ENCODE results near the gene DCAF7. TPM values are rescaled to one million over a fixed set of nuclear protein-coding genes. Genes with fewer than 3 reads are reported as not detected.

Gene DCAF7
- total RNA-seq, 1 donor from 2014 or later, result 9.5 TPM

DNA sequence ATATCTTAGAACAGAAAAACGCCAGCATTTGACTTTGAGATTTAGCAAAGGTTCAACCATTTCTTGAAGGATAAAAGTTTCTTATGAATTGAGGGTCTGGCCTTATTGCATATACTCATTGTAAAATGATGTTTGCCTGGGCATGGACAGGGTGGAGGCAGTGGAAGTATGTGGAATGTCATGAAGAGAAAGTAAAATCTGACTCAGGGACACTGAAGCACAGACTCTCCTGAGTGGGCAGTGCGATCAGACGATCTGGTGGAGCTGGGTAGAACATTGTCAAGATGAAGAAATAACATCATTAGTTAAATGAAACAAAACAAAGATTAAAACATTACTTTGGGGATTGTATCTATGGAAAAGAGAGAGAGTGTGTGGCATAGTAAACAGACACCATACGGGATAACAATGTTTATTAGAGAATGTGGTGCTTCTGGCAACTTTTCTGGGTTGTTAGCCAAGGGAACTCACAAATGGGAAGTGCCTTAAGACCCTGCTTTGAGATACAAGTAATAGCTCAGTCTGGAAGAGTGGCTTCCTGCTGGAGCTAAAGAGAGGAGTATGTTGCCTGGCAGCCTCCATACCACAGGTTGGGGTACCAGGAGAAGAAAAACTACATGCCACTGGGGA, 76.4 kb downstream of the DCAF7 start:
- Histone ChIP-seq H3K4me3 (ENCODE audit: low read depth, low read length) (no peak overlapping the region), H3K36me3 (ENCODE audit: control insufficient read depth, insufficient read depth, low read length) (no peaks in the 10 kb centered on the region), H3K27me3 (ENCODE audit: control insufficient read depth, insufficient read depth, low read length) (no peaks in the 10 kb centered on the region)
- TF ChIP-seq, protein P1, sequence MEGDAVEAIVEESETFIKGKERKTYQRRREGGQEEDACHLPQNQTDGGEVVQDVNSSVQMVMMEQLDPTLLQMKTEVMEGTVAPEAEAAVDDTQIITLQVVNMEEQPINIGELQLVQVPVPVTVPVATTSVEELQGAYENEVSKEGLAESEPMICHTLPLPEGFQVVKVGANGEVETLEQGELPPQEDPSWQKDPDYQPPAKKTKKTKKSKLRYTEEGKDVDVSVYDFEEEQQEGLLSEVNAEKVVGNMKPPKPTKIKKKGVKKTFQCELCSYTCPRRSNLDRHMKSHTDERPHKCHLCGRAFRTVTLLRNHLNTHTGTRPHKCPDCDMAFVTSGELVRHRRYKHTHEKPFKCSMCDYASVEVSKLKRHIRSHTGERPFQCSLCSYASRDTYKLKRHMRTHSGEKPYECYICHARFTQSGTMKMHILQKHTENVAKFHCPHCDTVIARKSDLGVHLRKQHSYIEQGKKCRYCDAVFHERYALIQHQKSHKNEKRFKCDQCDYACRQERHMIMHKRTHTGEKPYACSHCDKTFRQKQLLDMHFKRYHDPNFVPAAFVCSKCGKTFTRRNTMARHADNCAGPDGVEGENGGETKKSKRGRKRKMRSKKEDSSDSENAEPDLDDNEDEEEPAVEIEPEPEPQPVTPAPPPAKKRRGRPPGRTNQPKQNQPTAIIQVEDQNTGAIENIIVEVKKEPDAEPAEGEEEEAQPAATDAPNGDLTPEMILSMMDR (IDR thresholded peaks at IDR 0.05; ENCODE audit: insufficient read depth, low read length, severe bottlenecking), result no peak
- DNase-seq (ENCODE audit: low read depth) (no peak), FAIRE-seq (no peak)

DNA sequence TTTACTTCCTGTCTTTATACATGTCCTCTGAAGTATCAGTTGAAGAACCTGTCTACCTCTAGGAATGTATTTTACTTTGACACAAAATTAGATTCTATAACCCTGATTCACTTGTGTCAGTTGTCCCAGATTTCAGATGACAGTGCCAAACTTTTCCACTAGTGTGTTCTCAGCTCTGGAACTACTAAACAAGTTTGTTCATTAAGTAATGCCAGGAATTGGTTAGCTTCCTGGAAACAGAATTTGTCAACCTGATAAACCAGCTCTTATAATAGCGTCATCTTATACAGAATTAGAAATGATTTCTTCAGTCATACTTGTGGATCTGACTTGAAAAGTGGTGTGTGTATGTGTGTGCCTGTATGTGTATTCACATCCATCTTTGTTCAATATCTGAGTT, 79.3 kb downstream of the DCAF7 start:
- DNase-seq (ENCODE audit: low read depth) (peak; percentile 42), FAIRE-seq (no peak)
- no peak overlapping the region for H3K4me3 ChIP-seq (ENCODE audit: low read depth, low read length)
- no peaks in the 10 kb centered on the region for H3K27me3 ChIP-seq (ENCODE audit: control insufficient read depth, insufficient read depth, low read length)
- TF ChIP-seq, protein P1 (IDR thresholded peaks at IDR 0.05; ENCODE audit: insufficient read depth, low read length, severe bottlenecking), result no peak
- peaks cover 2% of the 10 kb centered on the region for H3K36me3 ChIP-seq (ENCODE audit: control insufficient read depth, insufficient read depth, low read length)

DNA sequence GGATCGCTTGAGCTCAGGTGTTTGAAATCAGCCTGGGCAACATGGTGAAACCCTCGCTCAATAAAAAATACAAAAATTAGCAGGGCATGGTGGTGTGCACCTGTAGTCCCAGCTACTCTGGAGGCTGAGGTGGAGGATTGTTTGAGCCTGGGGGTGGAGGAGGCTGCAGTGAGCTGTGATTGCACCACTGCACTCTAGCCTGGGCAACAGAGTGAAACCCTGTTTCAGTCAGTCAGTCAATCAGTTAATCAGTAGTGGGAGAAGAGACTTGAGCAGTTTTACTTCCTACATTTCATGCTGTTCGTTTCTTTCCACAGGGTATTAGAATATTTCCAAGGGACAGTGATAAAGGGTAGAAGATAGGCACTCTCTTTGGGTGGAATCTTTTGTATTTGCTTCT, 80.8 kb downstream of the DCAF7 start:
- FAIRE-seq, result no peak
- Histone ChIP-seq H3K27me3 (ENCODE audit: control insufficient read depth, insufficient read depth, low read length) (no peaks in the 10 kb centered on the region), H3K4me3 (ENCODE audit: low read depth, low read length) (no peak overlapping the region), H3K36me3 (ENCODE audit: control insufficient read depth, insufficient read depth, low read length) (peaks cover 4% of the 10 kb centered on the region)
- DNase-seq (ENCODE audit: low read depth), result no peak
- TF ChIP-seq, protein P1 (IDR thresholded peaks at IDR 0.05; ENCODE audit: insufficient read depth, low read length, severe bottlenecking), result no peak

DNA sequence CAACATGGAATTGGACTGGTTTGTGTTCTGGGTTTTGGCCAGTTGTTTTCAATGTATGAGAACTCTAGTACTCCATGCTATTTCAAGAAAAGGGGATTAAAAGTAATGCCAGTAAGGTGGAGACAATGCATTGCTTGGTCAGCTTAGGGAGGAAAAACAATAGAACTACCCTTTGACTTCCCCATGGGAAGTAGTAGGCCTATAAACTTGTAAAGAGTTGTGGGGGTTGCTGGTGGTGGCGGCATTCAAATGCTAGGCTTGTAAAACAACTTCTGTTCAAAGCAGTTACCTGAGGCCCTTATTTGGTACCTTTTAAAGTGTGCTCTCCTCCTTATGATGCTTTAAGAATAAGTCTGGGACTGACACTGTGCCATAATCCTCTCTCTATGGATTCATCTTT, 81.3 kb downstream of the DCAF7 start:
- TF ChIP-seq, protein P1 (IDR thresholded peaks at IDR 0.05; ENCODE audit: insufficient read depth, low read length, severe bottlenecking), result no peak
- Histone ChIP-seq H3K36me3 (ENCODE audit: control insufficient read depth, insufficient read depth, low read length) (peaks cover 5% of the 10 kb centered on the region), H3K4me3 (ENCODE audit: low read depth, low read length) (no peak overlapping the region), H3K27me3 (ENCODE audit: control insufficient read depth, insufficient read depth, low read length) (no peaks in the 10 kb centered on the region)
- no peak for FAIRE-seq
- no peak for DNase-seq (ENCODE audit: low read depth)

DNA sequence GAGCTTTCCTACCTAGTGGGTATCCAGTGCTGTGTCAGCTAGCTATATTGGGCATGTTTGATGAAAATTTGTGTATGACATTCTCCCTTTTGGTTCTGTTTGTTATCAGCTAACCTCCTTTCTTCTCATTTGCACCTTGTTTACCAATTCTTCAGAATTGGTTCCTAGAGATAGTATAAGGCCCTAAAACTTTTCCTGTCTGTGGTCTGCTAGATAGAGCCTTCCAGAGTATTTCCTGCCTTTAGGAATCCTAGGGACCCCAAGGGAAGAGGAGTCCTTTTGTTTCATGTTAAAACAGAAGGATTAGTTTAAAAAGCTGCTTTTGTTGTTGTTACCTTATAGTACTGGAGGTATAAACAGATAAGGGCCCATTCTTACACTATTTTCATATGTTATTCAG, 83.5 kb downstream of the DCAF7 start:
- no peak for FAIRE-seq
- peaks cover 7% of the 10 kb centered on the region for H3K36me3 ChIP-seq (ENCODE audit: control insufficient read depth, insufficient read depth, low read length)
- H3K27me3 ChIP-seq (ENCODE audit: control insufficient read depth, insufficient read depth, low read length), result no peaks in the 10 kb centered on the region
- TF ChIP-seq, protein P1 (IDR thresholded peaks at IDR 0.05; ENCODE audit: insufficient read depth, low read length, severe bottlenecking), result no peak
- no peak for DNase-seq (ENCODE audit: low read depth)
- no peak overlapping the region for H3K4me3 ChIP-seq (ENCODE audit: low read depth, low read length)

DNA sequence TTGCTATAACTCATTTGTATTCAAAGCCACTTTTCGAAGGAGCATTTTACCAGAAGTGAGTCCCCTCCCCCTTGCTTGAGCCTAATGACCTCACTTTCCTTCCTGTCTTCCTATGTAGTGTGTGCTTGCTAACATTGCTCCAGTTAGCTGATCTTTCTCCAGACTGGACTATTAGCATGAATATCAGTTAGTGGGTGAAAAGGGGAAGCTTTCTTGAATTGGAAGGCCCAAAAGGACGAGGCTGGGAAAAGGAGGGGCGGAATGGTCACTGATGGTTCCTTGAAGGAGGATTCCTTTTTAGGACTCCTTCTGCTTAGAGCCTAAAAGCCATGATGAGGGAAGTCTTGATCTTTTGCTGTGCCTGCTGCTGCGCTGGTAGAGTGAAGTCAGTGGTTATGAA, 83.9 kb downstream of the DCAF7 start:
- no peaks in the 10 kb centered on the region for H3K27me3 ChIP-seq (ENCODE audit: control insufficient read depth, insufficient read depth, low read length)
- TF ChIP-seq, protein P1 (IDR thresholded peaks at IDR 0.05; ENCODE audit: insufficient read depth, low read length, severe bottlenecking), result no peak
- DNase-seq (ENCODE audit: low read depth) (no peak), FAIRE-seq (no peak)
- H3K36me3 ChIP-seq (ENCODE audit: control insufficient read depth, insufficient read depth, low read length), result peaks cover 7% of the 10 kb centered on the region
- H3K4me3 ChIP-seq (ENCODE audit: low read depth, low read length), result no peak overlapping the region
